ENCODE data around the gene TMSB10. TPM values are rescaled to one million over a fixed set of nuclear protein-coding genes. Genes with fewer than 3 reads are reported as not detected.

Gene TMSB10
- total RNA-seq, 1 experiment from 2014 or later: 869 TPM

GRCh38 chr2:84925724-84926376 lies 20.4 kb downstream of the TMSB10 start (continued):
- TF ChIP-seq PRDM15 (CRISPR knock-in tag; IDR thresholded peaks at IDR 0.05) (no peak), TEAD4 (CRISPR knock-in tag; IDR thresholded peaks at IDR 0.05) (peak; percentile 70; the same call in 1 of the 2 replicates), ZNF671 (CRISPR knock-in tag; IDR thresholded peaks at IDR 0.05) (no peak), NR1H2 (CRISPR knock-in tag; IDR thresholded peaks at IDR 0.05) (no peak), ZNF232 (CRISPR knock-in tag; IDR thresholded peaks at IDR 0.05) (0 out of 2 replicates have a peak, but pooled peaks have one; percentile 31), FOXP1 (CRISPR knock-in tag; IDR thresholded peaks at IDR 0.05; ENCODE audit: borderline replicate concordance) (peak; percentile 68; the same call in 1 of the 2 replicates), PREB (CRISPR knock-in tag; IDR thresholded peaks at IDR 0.05; ENCODE audit: borderline replicate concordance) (no peak; the same call in 1 of the 2 replicates), NR3C1 (CRISPR knock-in tag; conservative IDR thresholded peaks at IDR 0.05; ENCODE audit: low read depth) (no peak), NFYB (CRISPR knock-in tag; conservative IDR thresholded peaks at IDR 0.05; ENCODE audit: low read depth) (no peak), USF2 (CRISPR knock-in tag; IDR thresholded peaks at IDR 0.05) (no peak), MXD4 (CRISPR knock-in tag; IDR thresholded peaks at IDR 0.05; ENCODE audit: borderline replicate concordance) (no peak), TEAD1 (CRISPR knock-in tag; IDR thresholded peaks at IDR 0.05) (peak; percentile 98), EMX1 (CRISPR knock-in tag; IDR thresholded peaks at IDR 0.05) (no peak), GTF2I (CRISPR knock-in tag; conservative IDR thresholded peaks at IDR 0.05) (no peak), IRF1 (CRISPR knock-in tag; IDR thresholded peaks at IDR 0.05) (no peak), ATF6 (CRISPR knock-in tag; IDR thresholded peaks at IDR 0.05) (no peak), ATF2 (CRISPR knock-in tag; IDR thresholded peaks at IDR 0.05; ENCODE audit: borderline replicate concordance, low read depth) (no peak), E2F4 (CRISPR knock-in tag; IDR thresholded peaks at IDR 0.05; ENCODE audit: borderline replicate concordance, low read depth) (no peak), ZBTB21 (CRISPR knock-in tag; IDR thresholded peaks at IDR 0.05; ENCODE audit: borderline replicate concordance) (peak; percentile 5; the same call in 1 of the 2 replicates)
- TF ChIP-seq, protein P1, sequence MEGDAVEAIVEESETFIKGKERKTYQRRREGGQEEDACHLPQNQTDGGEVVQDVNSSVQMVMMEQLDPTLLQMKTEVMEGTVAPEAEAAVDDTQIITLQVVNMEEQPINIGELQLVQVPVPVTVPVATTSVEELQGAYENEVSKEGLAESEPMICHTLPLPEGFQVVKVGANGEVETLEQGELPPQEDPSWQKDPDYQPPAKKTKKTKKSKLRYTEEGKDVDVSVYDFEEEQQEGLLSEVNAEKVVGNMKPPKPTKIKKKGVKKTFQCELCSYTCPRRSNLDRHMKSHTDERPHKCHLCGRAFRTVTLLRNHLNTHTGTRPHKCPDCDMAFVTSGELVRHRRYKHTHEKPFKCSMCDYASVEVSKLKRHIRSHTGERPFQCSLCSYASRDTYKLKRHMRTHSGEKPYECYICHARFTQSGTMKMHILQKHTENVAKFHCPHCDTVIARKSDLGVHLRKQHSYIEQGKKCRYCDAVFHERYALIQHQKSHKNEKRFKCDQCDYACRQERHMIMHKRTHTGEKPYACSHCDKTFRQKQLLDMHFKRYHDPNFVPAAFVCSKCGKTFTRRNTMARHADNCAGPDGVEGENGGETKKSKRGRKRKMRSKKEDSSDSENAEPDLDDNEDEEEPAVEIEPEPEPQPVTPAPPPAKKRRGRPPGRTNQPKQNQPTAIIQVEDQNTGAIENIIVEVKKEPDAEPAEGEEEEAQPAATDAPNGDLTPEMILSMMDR (IDR thresholded peaks at IDR 0.05): peak; percentile 99
- TF ChIP-seq, protein P2, sequence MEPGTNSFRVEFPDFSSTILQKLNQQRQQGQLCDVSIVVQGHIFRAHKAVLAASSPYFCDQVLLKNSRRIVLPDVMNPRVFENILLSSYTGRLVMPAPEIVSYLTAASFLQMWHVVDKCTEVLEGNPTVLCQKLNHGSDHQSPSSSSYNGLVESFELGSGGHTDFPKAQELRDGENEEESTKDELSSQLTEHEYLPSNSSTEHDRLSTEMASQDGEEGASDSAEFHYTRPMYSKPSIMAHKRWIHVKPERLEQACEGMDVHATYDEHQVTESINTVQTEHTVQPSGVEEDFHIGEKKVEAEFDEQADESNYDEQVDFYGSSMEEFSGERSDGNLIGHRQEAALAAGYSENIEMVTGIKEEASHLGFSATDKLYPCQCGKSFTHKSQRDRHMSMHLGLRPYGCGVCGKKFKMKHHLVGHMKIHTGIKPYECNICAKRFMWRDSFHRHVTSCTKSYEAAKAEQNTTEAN (CRISPR knock-in tag; IDR thresholded peaks at IDR 0.05): 0 out of 2 replicates have a peak, but pooled peaks have one; percentile 59
